SH-SY5Y (cell line): ENCODE measurements around the gene PDCD1.

Experiments
- GATA2 ChIP-seq: IDR thresholded peaks from 2 replicates; pipeline ENCODE4 v1.6.1; 2011; ENCODE audit warnings: mild to moderate bottlenecking, low read depth, low read length
- GATA3 ChIP-seq: IDR thresholded peaks from 2 replicates; pipeline ENCODE4 v1.6.1; 2011; ENCODE audit warnings: low read depth, mild to moderate bottlenecking, low read length, moderate library complexity

DNA sequence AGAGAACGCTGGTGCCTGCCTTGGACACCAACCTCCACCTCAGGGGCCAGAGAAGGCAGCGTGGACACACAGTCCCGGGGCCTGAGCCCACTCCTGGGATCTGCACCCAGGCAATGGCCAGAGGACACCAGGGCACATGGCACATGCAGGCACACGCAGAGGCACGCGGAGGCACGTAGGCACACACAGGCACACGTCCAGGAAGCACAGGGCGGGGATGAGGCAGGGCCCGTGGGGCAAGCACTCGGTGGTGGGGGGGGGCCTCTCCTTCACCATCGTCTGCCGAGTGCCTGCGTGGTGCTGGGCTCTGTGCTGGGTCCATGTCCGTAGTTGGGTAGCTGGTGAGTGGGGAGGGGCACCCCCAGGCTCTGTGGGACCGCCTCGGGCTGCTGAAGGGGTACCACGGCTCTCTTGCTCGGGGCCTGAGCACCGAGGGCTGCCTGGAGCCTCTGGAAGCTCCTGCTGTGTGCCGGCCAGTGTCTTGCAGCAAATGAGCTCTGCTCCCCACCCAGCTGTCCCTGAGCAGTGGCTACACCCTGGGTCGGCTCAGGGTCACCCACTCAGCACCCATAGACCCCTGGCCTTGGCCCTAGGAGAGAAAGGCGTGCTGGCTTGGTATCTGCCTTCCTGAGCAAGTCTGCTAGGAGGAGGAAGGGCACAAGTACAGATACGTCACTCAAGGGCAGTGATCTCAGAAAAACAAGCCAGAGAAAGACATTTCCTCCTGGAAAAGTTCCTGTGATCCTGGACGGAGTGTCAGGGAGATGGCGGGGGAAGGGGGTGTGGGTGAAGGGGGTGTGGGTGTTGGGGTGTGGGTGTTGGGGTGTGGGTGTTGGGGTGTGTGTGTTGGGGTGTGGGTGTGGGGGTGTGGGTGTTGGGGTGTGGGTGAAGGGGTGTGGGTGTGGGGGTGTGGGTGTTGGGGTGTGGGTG is 37.3 kb upstream of the PDCD1 start:
- TF ChIP-seq GATA2 (no peak), GATA3 (no peak)
